ENCODE results near the gene MMD2.

DNA sequence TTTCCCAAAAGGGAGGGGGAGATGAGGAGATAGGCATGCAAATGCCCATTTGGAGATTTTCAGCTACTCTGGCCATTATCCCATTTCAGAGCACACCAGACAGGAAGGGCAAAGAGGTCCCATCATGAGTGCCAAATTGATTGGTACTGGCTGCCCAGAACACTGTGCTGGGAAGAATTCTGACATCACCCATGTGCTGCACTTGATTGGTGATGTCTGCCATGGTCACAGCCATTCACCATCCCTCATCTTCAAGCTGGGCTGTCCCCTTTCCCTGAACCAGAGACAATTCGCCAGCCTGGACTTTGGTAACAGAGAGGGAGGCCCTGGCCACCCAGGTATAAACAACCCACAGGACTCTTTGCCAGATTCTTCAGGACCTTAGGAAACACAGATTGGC is 52.3 kb downstream of the MMD2 start:
- TF ChIP-seq, protein P1, sequence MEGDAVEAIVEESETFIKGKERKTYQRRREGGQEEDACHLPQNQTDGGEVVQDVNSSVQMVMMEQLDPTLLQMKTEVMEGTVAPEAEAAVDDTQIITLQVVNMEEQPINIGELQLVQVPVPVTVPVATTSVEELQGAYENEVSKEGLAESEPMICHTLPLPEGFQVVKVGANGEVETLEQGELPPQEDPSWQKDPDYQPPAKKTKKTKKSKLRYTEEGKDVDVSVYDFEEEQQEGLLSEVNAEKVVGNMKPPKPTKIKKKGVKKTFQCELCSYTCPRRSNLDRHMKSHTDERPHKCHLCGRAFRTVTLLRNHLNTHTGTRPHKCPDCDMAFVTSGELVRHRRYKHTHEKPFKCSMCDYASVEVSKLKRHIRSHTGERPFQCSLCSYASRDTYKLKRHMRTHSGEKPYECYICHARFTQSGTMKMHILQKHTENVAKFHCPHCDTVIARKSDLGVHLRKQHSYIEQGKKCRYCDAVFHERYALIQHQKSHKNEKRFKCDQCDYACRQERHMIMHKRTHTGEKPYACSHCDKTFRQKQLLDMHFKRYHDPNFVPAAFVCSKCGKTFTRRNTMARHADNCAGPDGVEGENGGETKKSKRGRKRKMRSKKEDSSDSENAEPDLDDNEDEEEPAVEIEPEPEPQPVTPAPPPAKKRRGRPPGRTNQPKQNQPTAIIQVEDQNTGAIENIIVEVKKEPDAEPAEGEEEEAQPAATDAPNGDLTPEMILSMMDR (IDR thresholded peaks at IDR 0.05; ENCODE audit: low read depth, low read length, poor library complexity, severe bottlenecking): no peak
- no peak for TF ChIP-seq EZH2phosphoT487 (IDR thresholded peaks at IDR 0.05; ENCODE audit: borderline replicate concordance, low read length)
